HL-60 (cell line): ENCODE results near the gene AKTIP.

Experiments
- GABPA ChIP-seq: IDR thresholded peaks from 2 replicates; pipeline ENCODE4 v1.6.1; 2012; ENCODE audit warnings: low read depth
- TF ChIP-seq, protein P1 (sequence below): IDR thresholded peaks from one replicate; pipeline ENCODE4 v1.5.1; 2011; ENCODE audit warnings: low read length, control low read depth, inconsistent platforms; ENCODE audit not compliant: insufficient read depth
- TF ChIP-seq, protein P2 (sequence below): IDR thresholded peaks from 2 replicates; pipeline ENCODE4 v1.6.1; 2012; ENCODE audit warnings: low read depth; ENCODE audit not compliant: insufficient replicate concordance

DNA sequence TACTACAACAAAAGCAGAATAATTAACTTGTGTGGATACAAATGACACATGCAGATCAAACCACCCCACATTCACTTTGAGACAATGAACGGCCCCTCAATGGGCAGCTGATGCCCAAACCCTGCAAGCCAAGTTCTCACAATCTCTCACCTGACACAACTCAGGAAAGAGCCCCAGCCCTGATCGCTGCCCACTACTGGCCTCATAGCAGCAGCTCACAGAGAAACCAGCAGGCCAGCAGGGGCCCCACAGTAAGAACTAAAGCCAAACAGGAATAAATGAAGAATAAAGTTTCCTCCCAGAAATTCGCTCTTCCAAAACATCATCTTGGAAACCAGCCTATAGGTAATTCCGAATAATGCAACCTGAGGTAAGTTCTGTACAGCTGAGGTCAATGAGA is 7.7 kb downstream of the AKTIP start:
- TF ChIP-seq, protein P1, sequence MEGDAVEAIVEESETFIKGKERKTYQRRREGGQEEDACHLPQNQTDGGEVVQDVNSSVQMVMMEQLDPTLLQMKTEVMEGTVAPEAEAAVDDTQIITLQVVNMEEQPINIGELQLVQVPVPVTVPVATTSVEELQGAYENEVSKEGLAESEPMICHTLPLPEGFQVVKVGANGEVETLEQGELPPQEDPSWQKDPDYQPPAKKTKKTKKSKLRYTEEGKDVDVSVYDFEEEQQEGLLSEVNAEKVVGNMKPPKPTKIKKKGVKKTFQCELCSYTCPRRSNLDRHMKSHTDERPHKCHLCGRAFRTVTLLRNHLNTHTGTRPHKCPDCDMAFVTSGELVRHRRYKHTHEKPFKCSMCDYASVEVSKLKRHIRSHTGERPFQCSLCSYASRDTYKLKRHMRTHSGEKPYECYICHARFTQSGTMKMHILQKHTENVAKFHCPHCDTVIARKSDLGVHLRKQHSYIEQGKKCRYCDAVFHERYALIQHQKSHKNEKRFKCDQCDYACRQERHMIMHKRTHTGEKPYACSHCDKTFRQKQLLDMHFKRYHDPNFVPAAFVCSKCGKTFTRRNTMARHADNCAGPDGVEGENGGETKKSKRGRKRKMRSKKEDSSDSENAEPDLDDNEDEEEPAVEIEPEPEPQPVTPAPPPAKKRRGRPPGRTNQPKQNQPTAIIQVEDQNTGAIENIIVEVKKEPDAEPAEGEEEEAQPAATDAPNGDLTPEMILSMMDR = no peak
- TF ChIP-seq, protein P2, sequence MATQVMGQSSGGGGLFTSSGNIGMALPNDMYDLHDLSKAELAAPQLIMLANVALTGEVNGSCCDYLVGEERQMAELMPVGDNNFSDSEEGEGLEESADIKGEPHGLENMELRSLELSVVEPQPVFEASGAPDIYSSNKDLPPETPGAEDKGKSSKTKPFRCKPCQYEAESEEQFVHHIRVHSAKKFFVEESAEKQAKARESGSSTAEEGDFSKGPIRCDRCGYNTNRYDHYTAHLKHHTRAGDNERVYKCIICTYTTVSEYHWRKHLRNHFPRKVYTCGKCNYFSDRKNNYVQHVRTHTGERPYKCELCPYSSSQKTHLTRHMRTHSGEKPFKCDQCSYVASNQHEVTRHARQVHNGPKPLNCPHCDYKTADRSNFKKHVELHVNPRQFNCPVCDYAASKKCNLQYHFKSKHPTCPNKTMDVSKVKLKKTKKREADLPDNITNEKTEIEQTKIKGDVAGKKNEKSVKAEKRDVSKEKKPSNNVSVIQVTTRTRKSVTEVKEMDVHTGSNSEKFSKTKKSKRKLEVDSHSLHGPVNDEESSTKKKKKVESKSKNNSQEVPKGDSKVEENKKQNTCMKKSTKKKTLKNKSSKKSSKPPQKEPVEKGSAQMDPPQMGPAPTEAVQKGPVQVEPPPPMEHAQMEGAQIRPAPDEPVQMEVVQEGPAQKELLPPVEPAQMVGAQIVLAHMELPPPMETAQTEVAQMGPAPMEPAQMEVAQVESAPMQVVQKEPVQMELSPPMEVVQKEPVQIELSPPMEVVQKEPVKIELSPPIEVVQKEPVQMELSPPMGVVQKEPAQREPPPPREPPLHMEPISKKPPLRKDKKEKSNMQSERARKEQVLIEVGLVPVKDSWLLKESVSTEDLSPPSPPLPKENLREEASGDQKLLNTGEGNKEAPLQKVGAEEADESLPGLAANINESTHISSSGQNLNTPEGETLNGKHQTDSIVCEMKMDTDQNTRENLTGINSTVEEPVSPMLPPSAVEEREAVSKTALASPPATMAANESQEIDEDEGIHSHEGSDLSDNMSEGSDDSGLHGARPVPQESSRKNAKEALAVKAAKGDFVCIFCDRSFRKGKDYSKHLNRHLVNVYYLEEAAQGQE = no peak
- TF ChIP-seq GABPA = no peak
